B cell (primary cell): ENCODE data around the gene CARS2. TPM values are rescaled to one million over a fixed set of nuclear protein-coding genes. Genes with fewer than 3 reads are reported as not detected.

ENCODE experiments used
- ATAC-seq: fragments of 200-7000 bp; cut with Tn5 transposase; one replicate; pipeline ENCODE4 v1.10.0; 2021; ENCODE audit warnings: low read depth, mild to moderate bottlenecking, moderate number of reproducible peaks, moderate library complexity
- CTCF ChIA-PET: fragments of 350-600 bp; sonication (Branson Sonifier 250); formaldehyde crosslinking; loops from one replicate; lab custom pipeline; 2021; ENCODE audit warnings: antibody characterized with exemption, inconsistent platforms; lab: Charles Lee
- POLR2A ChIA-PET: fragments of 350-600 bp; sonication (Branson Sonifier 250); formaldehyde crosslinking; loops from one replicate; lab custom pipeline; 2021; ENCODE audit warnings: antibody characterized with exemption; lab: Charles Lee
- DNase-seq: peaks from one replicate; pipeline ENCODE4 v3.0.0; 2013
- H2AFZ ChIP-seq: 2 replicates; pipeline ENCODE4 v1.6.1; 2012; ENCODE audit warnings: mild to moderate bottlenecking, low read depth, low read length; ENCODE audit not compliant: insufficient read depth, poor library complexity, severe bottlenecking
- H3K27ac ChIP-seq, 2 donors: 1 replicate in 1 of 2; 2 replicates in 1 of 2; pipeline ENCODE4 v1.5.1; 2012 to 2013; ENCODE audit warnings: low read length in 2 of 2, mild to moderate bottlenecking in 2 of 2, moderate library complexity in 1 of 2
- H3K27me3 ChIP-seq, 4 experiments: fragments of 200-600 bp in 1 of 4; sonication (generic) in 1 of 4; replicated peaks in 1 of 4; 1 replicate in 2 of 4; 2 replicates in 2 of 4; pipeline versions ENCODE4 v1.6.1 to v1.7.0; 2013 to 2016; ENCODE audit warnings: low read length in 3 of 4, mild to moderate bottlenecking in 2 of 4, mixed read lengths in 1 of 4, moderate library complexity in 1 of 4; ENCODE audit not compliant: insufficient read depth in 4 of 4, control insufficient read depth in 3 of 4; ENCODE audit errors: control extremely low read depth in 1 of 4
- H3K36me3 ChIP-seq, 2 experiments: replicated peaks in 1 of 2; 1 replicate in 1 of 2; 2 replicates in 1 of 2; pipeline versions ENCODE4 v1.6.1 to v1.7.1; 2013; ENCODE audit warnings: low read length in 1 of 2; ENCODE audit not compliant: insufficient read depth in 2 of 2, control insufficient read depth in 1 of 2; ENCODE audit errors: control extremely low read depth in 1 of 2, extremely low read depth in 1 of 2
- H3K4me1 ChIP-seq, 2 donors: fragments of 200-600 bp in 1 of 2; sonication (generic) in 1 of 2; 1 replicate in 1 of 2; 2 replicates in 1 of 2; pipeline versions ENCODE4 v1.5.1 to v1.6.1; 2013 to 2017; ENCODE audit warnings: low read length in 2 of 2; ENCODE audit not compliant: control insufficient read depth in 2 of 2, insufficient read depth in 2 of 2
- H3K4me2 ChIP-seq: replicated peaks from 2 replicates; pipeline ENCODE3; 2012; ENCODE audit warnings: mild to moderate bottlenecking, low read depth, low read length; ENCODE audit not compliant: poor library complexity, severe bottlenecking
- H3K4me3 ChIP-seq, 5 experiments: fragments of 200-600 bp in 1 of 5; sonication (generic) in 1 of 5; 1 replicate in 3 of 5; 2 replicates in 2 of 5; pipeline versions ENCODE4 v1.5.1 to v1.7.0; 2011 to 2016; ENCODE audit warnings: low read length in 4 of 5, mild to moderate bottlenecking in 4 of 5, low read depth in 2 of 5, control low read depth in 1 of 5, moderate library complexity in 1 of 5; ENCODE audit not compliant: insufficient read depth in 1 of 5; ENCODE audit errors: control extremely low read depth in 1 of 5, extremely low read depth in 1 of 5
- H3K79me2 ChIP-seq: fragments of 200-600 bp; sonication (generic); one replicate; pipeline ENCODE4 v1.6.0; 2016; ENCODE audit warnings: low read length; ENCODE audit not compliant: control insufficient read depth, insufficient read depth
- H3K9ac ChIP-seq: fragments of 200-600 bp; sonication (generic); 2 replicates; pipeline ENCODE4 v1.6.1; 2017; ENCODE audit warnings: mild to moderate bottlenecking, low read length, moderate library complexity
- H3K9me3 ChIP-seq, 3 donors: one replicate each; pipeline versions ENCODE4 v1.6.1 to v1.7.1; 2013; ENCODE audit warnings: low read length in 2 of 3; ENCODE audit not compliant: control insufficient read depth in 2 of 3, insufficient read depth in 1 of 3; ENCODE audit errors: control extremely low read depth in 1 of 3
- H4K20me1 ChIP-seq: 2 replicates; pipeline ENCODE4 v1.6.0; 2012; ENCODE audit warnings: mild to moderate bottlenecking, low read length; ENCODE audit not compliant: insufficient read depth, control insufficient read depth, poor library complexity, severe bottlenecking
- H3K27ac Mint-ChIP-seq: one replicate; pipeline ENCODE4 v1.8.0; 2021; ENCODE audit warnings: mixed read lengths
- H3K27me3 Mint-ChIP-seq: one replicate; pipeline ENCODE4 v1.8.0; 2021; ENCODE audit warnings: mixed read lengths
- H3K4me1 Mint-ChIP-seq: one replicate; pipeline ENCODE4 v1.8.0; 2021; ENCODE audit warnings: mixed read lengths
- H3K4me3 Mint-ChIP-seq: one replicate; pipeline ENCODE4 v1.8.0; 2021; ENCODE audit warnings: mixed read lengths
- H3K9me3 Mint-ChIP-seq: one replicate; pipeline ENCODE4 v1.8.0; 2022; ENCODE audit warnings: mixed read lengths; ENCODE audit not compliant: insufficient read depth
- CTCF ChIP-seq: fragments of 200-600 bp; IDR thresholded peaks from one replicate; pipeline ENCODE4 v1.8.0; 2022; ENCODE audit warnings: antibody characterized with exemption, mild to moderate bottlenecking
- EZH2 ChIP-seq: IDR thresholded peaks from 2 replicates; pipeline ENCODE4 v1.6.1; 2012; ENCODE audit warnings: borderline replicate concordance, low read depth, mild to moderate bottlenecking, moderate library complexity, low read length; ENCODE audit not compliant: insufficient read depth, poor library complexity, severe bottlenecking
- WGBS: methylation state at CpG from one replicate; pipeline ENCODE4 v1.1.5; 2013; ENCODE audit warnings: missing lambda C conversion rate; ENCODE audit not compliant: insufficient coverage; 5-methylcytosine and 5-hydroxymethylcytosine counted together
- intact Hi-C: fragments of 100-400 bp; cut with micrococcal nuclease; formaldehyde crosslinking; loops from one replicate; pipeline ENCODE4 v1.10.0; 2022
- polyA plus RNA-seq: library from polyadenylated mRNA; depleted of rRNA; stranded (reverse); fragments of >200 nt; gene quantifications from 2 replicates; pipeline ENCODE4 v1.2.3, GENCODE V29; 2012
- total RNA-seq, 2 donors: library from RNA; stranded (reverse); fragments of 120-200 nt in 1 of 2; gene quantifications; 1 replicate in 1 of 2; 2 replicates in 1 of 2; pipeline versions ENCODE4 v1.2.3 to v1.2.4, GENCODE V29; 2013 to 2022

The CARS2 gene
- total and polyA plus RNA-seq, 2 donors (not counting 1 experiment from before 2014, with no cell fraction given), result 154 to 188 TPM

- Histone ChIP-seq H3K4me2 (no peak overlapping the region), H3K4me1 (peaks cover 23% of the 10 kb centered on the region in 2 donors), H3K4me3 (no peak overlapping the region), H3K9ac (no peak overlapping the region), H3K9me3 (no peaks in the 10 kb centered on the region), H3K36me3 (peaks cover 0 to 61% of the 10 kb centered on the region in 2 experiments), H2AFZ (no peak overlapping the region), H3K27me3 (no peaks in the 10 kb centered on the region), H4K20me1 (peaks cover 4% of the 10 kb centered on the region), H3K79me2 (peaks cover 30% of the 10 kb centered on the region), H3K27ac (no peak overlapping the region)
- H3K9me3 Mint-ChIP-seq, result no peaks in the 10 kb centered on the region
- H3K4me1 Mint-ChIP-seq, result peaks cover 27% of the 10 kb centered on the region
- H3K27ac Mint-ChIP-seq, result no peak overlapping the region
- POLR2A ChIA-PET, result interaction anchor here (0.8 to 3.5 kb wide), 4 partner anchors 20 to 68 kb away, joined by 3 to 32 read pairs (median 13); partner anchors contain the start of gene ING1
- WGBS, result 96% methylated on average over 15 of the region's 15 CpGs
- no peak for TF ChIP-seq EZH2
- TF ChIP-seq CTCF, result no peak
- DNase-seq (no peak), ATAC-seq (no peak)
- intact Hi-C loops, result loop anchor here (1.0 to 10.0 kb wide), 5 partner anchors 13 to 269 kb away; partner anchors contain the start of gene ANKRD10
- H3K4me3 Mint-ChIP-seq, result no peak overlapping the region
- CTCF ChIA-PET, result interaction anchor here (0.5 to 6.2 kb wide), 14 partner anchors 9 to 421 kb away, joined by 3 to 64 read pairs (median 12); partner anchors contain the start of gene CARS2
- H3K27me3 Mint-ChIP-seq, result no peaks in the 10 kb centered on the region
Measured at GRCh38 chr13:110645750-110646149, 60.2 kb downstream of the CARS2 start.

GRCh38 chr13:110644892-110645521, 60.9 kb downstream of the CARS2 start:
- Histone ChIP-seq H3K4me1 (peaks cover 19 to 23% of the 10 kb centered on the region in 2 donors), H3K36me3 (peaks cover 0 to 61% of the 10 kb centered on the region in 2 experiments), H3K9me3 (no peaks in the 10 kb centered on the region), H4K20me1 (peaks cover 4% of the 10 kb centered on the region), H3K9ac (no peak overlapping the region), H3K27me3 (no peaks in the 10 kb centered on the region), H3K27ac (no peak overlapping the region), H3K4me3 (peak overlapping the region in 2 of 5 experiments; percentile 23 to 39), H3K79me2 (peaks cover 29% of the 10 kb centered on the region), H2AFZ (no peak overlapping the region), H3K4me2 (peak overlapping the region; percentile 68)
- TF ChIP-seq EZH2 (no peak), CTCF (peak; percentile 71)
- POLR2A ChIA-PET, result interaction anchor here (1.2 to 3.5 kb wide), 6 partner anchors 20 to 173 kb away, joined by 3 to 32 read pairs (median 4); partner anchors contain the start of gene ING1
- Mint-ChIP-seq H3K27me3 (no peaks in the 10 kb centered on the region), H3K27ac (peak overlapping the region; percentile 71), H3K9me3 (no peaks in the 10 kb centered on the region), H3K4me1 (peaks cover 24% of the 10 kb centered on the region), H3K4me3 (peak overlapping the region; percentile 57)
- intact Hi-C loops, result loop anchor here (1.0 to 10.0 kb wide), 4 partner anchors 31 to 270 kb away; partner anchors contain the start of gene ANKRD10
- ATAC-seq, result peak; percentile 95
- CTCF ChIA-PET, result interaction anchor here (0.5 to 6.2 kb wide), 45 partner anchors 9 to 580 kb away, joined by 3 to 64 read pairs (median 5); partner anchors contain the start of genes CARS2 and ING1
- 53% methylated on average over 28 of the region's 28 CpGs for WGBS
- peak; percentile 85 for DNase-seq
